SHP77 treated with DMSO at 0.1 percent for 48 hours (cell line): Measurements from ENCODE around the gene OVOL1.

Source experiments
- DNase-seq: peaks from one replicate; lab custom pipeline; 2025; lab: John Stamatoyannopoulos, UW

Gene OVOL1

GRCh38 chr11:65778431-65778900 lies 8.4 kb upstream of the OVOL1 start:
- no peak for DNase-seq

GRCh38 chr11:65778901-65779668 lies 7.8 kb upstream of the OVOL1 start:
- DNase-seq, result no peak

DNA sequence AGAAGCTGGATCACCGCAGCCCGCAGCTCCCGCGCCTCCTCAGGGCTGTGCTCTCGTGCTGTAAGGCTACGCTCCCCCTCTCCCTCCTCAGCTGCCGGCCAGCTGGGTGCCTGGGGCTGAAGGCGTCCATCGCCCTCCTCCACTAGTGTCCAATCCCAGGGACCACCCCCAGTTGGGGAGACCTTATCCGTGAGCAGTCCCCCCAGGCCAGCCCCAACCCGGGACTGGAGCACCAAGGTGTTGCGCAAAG lies 7.3 kb upstream of the OVOL1 start:
- no peak for DNase-seq

GRCh38 chr11:65779919-65780769 lies 6.7 kb upstream of the OVOL1 start:
- DNase-seq, result peak; percentile 24

DNA sequence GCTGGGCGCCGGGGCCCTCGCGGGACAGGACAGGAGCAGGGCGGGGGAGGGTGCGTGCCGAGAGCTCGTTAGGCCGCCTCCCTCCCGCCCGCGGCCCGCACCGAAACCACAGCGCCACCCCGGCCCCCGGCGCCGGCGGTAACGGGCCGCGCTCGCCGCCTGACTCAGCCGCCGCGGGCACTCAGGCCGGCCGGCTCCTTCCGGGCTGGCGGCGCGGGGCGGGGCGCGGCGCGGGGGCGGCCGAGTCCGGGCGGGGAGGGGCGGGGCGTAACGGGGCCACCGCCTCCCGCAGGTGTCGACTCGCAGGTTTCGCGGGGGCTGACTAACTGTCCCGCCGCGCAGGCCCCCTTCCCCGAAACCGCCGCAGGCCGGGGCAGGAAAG lies 6.1 kb upstream of the OVOL1 start, which contains the start of gene AP5B1:
Gene AP5B1, minus strand, starts transcription at position 207 of the 382 bp plus-strand sequence. CDS start 385 bp downstream, outside the sequence.
- no peak for DNase-seq

DNA sequence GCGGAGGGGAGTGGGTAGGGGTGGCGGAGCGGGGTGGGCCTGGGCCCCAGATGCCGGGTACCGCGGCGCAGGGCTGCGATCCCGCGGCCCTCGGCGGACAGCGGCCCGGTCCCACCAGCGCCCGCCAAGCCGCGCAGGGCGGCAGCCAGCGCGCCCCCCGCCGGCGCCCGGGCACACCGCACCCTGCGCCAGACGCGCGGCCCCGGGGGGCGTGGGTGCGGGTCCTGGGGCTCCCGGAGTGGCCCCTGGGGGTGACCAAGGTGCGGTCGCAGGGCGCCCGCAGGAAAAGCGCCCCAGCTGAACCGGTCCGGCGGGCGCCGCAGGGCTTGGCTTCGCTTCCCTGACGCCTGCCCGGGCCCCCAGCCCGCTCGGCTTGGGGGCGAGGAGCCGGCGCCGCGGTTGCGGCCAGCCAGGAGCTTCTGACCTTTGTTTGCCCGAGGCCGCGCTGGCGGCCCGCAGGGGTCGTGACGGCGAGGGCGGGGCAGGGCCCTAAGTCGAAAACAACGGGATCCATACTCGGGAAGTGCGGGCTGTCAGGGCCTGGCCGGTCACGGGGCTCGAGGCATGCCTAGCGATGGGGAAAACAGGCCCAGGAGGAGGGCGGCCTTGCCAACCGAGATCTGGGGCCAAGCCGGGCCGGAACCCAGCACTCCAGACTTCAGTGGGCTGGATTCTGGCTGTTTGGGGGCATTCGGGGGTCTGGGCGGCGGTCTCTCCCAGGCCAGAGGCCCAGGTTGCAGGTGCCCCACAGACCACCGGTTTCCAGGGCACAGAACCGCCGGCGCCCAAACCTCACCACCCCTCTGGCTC lies 5.5 kb upstream of the OVOL1 start:
- DNase-seq, result no peak

DNA sequence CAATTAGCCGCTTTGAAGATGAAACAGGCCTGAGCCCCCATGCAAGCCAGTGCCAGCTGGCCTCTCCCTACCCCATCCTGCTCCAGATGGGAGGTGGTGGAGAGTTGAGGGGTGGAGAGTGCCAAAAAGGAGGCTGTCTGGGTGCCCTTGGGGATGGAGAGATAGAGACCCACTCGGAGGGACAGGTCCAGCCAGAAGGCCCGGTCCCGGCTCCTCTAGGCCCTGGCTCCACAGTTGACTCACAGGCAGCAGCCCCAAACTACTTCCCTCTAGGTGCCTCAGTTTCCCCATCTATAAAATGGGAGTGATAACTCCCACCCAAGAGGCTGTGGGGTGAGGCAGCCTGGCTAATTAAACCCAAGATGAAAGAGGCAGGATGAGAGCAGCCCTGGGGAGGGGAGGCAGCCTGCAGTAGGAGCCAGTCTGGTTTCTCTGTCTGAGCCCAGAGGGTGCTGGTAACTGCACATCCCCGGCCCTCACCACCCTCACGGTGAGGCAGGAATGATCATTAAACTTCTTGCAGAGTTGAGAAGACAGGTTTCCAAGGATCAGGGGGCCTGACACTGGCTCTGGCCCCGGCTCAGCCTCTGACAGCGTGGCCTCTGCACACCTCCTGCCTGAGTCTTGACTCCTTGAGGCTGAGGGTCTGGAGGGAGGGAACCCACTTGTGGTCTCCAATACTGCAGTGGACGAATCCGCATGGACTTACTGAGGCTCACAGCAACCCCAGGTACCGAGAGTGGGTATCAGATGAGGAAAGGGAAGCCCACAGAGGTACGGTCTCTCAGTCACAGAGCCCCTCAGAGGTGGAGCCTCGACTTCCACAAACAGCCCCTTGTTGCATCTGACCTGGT lies 4.7 kb upstream of the OVOL1 start:
- DNase-seq, result no peak

GRCh38 chr11:65782816-65783228 lies 4.0 kb upstream of the OVOL1 start:
- DNase-seq, result no peak

DNA sequence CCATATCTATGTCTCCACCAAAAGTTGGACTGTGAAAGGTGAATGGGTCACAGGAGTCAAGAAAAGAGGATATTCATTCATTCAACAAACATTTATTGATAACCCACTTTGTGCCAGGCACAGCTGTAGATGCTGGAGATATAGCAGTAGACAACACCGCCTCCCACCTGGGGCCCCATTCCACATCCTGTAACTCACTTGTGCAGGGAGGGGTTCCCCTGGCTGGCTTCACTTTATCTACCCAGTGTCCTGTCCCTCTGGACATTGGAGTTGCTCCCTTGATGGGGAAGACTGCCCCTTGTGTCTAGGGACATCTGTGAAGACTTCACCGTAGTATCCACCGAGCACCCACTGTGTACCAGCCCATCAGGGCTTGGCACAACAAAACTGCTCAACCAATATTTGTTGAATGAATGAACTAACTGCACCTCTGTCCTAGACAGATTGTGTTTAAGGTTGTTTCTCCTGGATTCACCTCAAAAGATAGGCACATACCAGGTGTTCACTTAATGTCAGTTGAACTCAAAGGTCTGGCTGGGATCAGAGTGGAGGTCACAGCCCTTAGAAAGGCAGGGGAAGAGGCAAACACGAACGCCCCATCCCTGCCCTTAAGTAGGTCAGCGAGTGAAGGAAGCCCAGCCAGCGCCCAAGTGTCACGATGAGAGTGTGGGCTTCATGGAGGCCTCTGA lies 1.4 kb upstream of the OVOL1 start:
- DNase-seq, result no peak

GRCh38 chr11:65786008-65786785 lies 666 bp upstream of the OVOL1 start:
- no peak for DNase-seq

GRCh38 chr11:65787649-65788622 lies 1.1 kb downstream of the OVOL1 start:
- no peak for DNase-seq

DNA sequence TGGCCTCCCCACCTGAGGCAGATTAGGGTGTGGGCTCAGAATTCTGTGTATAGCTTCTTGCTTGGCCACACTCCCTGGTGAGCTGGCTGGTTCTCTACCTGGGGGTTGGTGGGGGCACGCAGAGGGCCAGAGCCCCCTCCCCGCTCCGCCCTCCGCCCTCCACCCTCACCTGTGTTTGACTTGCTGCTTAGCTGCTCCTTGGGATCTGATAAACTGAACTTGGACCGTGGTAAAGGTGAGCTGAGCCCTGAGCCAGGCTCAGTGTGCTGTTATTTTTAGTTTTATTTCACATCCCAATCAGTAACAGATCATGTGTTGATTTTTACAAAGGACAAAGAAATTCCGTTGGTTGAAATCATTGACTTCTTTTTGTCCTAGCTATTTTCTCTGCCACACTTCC lies 2.0 kb downstream of the OVOL1 start:
- DNase-seq, result no peak

GRCh38 chr11:65789230-65790103 lies 2.6 kb downstream of the OVOL1 start:
- DNase-seq, result no peak

GRCh38 chr11:65790104-65790901 lies 3.4 kb downstream of the OVOL1 start:
- DNase-seq, result no peak

- no peak for DNase-seq
These were observed 4.2 kb downstream of the OVOL1 start for GRCh38 chr11:65790902-65791650.

DNA sequence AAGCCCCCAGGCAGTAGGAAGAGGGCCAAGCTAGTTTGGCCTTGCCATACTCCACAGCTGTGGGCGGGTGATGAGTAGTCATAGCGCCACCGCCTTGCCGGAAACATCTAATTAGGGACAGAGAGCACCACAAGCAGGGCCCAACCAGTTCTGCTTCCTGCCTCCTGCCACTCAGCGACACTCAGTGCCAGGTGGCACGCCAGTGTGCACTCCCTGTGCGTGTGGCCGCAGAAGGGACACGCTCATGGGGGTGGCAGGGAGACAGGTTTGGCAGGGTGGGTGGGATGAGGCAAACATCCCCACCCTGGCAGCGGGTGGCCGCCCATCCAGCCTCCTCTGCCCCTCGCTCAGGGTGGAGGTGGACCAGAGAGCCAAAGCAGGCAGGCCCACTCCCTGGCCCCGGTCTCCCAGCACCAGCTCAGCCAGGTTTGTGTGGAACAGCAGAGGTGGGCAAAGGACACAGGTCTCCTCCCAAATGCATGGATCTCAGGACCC lies 4.9 kb downstream of the OVOL1 start:
- peak; percentile 19 for DNase-seq
